CD4-positive, alpha-beta memory T cell (primary cell): Measurements from ENCODE around the gene MRPL55. TPM values are rescaled to one million over a fixed set of nuclear protein-coding genes. Genes with fewer than 3 reads are reported as not detected.

Experiments used
- CTCF ChIA-PET: fragments of 350-600 bp; sonication (Branson Sonifier 250); formaldehyde crosslinking; loops from one replicate; lab custom pipeline; 2021; ENCODE audit warnings: inconsistent platforms; ENCODE audit not compliant: partially characterized antibody; lab: Charles Lee
- POLR2A ChIA-PET: fragments of 350-600 bp; sonication (Branson Sonifier 250); formaldehyde crosslinking; loops from one replicate; lab custom pipeline; 2021; ENCODE audit not compliant: partially characterized antibody; lab: Charles Lee
- DNase-seq, 5 donors: peaks; one replicate each; pipeline versions ENCODE4 v3.0.0 to v3.0.0-alpha.2; 2020 to 2022; ENCODE audit warnings: mixed read lengths in 1 of 5
- H3K27ac ChIP-seq: one replicate; pipeline ENCODE4 v1.7.0; 2013; ENCODE audit warnings: low read depth, low read length
- H3K27me3 ChIP-seq: 2 replicates; pipeline ENCODE4 v1.7.0; 2013; ENCODE audit warnings: mild to moderate bottlenecking, low read length, moderate library complexity; ENCODE audit not compliant: insufficient read depth
- H3K36me3 ChIP-seq: 2 replicates; pipeline ENCODE4 v1.7.0; 2013; ENCODE audit warnings: mild to moderate bottlenecking, low read length, moderate library complexity; ENCODE audit not compliant: insufficient read depth
- H3K4me1 ChIP-seq: 2 replicates; pipeline ENCODE4 v1.7.0; 2013; ENCODE audit warnings: mild to moderate bottlenecking, low read length, moderate library complexity; ENCODE audit not compliant: insufficient read depth
- H3K4me3 ChIP-seq, 2 donors: one replicate each; pipeline ENCODE4 v1.7.0; 2013; ENCODE audit warnings: low read length in 2 of 2, mild to moderate bottlenecking in 1 of 2
- H3K9me3 ChIP-seq, 2 donors: one replicate each; pipeline ENCODE4 v1.7.0; 2013; ENCODE audit warnings: low read length in 2 of 2, control low read depth in 1 of 2; ENCODE audit not compliant: control insufficient read depth in 1 of 2
- H3K27ac Mint-ChIP-seq, 7 donors: one replicate each; pipeline ENCODE4 v1.8.0; 2020 to 2021; ENCODE audit warnings: mixed read lengths in 7 of 7, mild to moderate bottlenecking in 6 of 7, inconsistent platforms in 3 of 7, moderate library complexity in 3 of 7
- H3K27me3 Mint-ChIP-seq, 2 donors: one replicate each; pipeline ENCODE4 v1.8.0; 2020 to 2021; ENCODE audit warnings: mixed read lengths in 2 of 2
- H3K36me3 Mint-ChIP-seq, 2 donors: one replicate each; pipeline ENCODE4 v1.8.0; 2020 to 2021; ENCODE audit warnings: mixed read lengths in 2 of 2, inconsistent platforms in 1 of 2, mild to moderate bottlenecking in 1 of 2
- H3K4me1 Mint-ChIP-seq, 4 donors: one replicate each; pipeline ENCODE4 v1.8.0; 2020 to 2021; ENCODE audit warnings: mixed read lengths in 4 of 4, mild to moderate bottlenecking in 1 of 4
- H3K4me3 Mint-ChIP-seq, 8 donors: one replicate each; pipeline ENCODE4 v1.8.0; 2020 to 2021; ENCODE audit warnings: mixed read lengths in 8 of 8, mild to moderate bottlenecking in 7 of 8, moderate library complexity in 6 of 8, inconsistent platforms in 3 of 8
- H3K9me3 Mint-ChIP-seq, 8 donors: one replicate each; pipeline ENCODE4 v1.8.0; 2020 to 2021; ENCODE audit warnings: mixed read lengths in 8 of 8, mild to moderate bottlenecking in 5 of 8, inconsistent platforms in 3 of 8, moderate library complexity in 1 of 8
- intact Hi-C: fragments of 100-400 bp; cut with micrococcal nuclease; formaldehyde crosslinking; loops from one replicate; pipeline ENCODE4 v1.15.1; 2023
- polyA plus RNA-seq, 2 donors: library from polyadenylated mRNA; unstranded; fragments of 300-500 nt; fragmentation: Illumina TruSeq; gene quantifications; one replicate each; pipeline ENCODE4 v1.2.3, GENCODE V29; 2021
- total RNA-seq, 2 experiments: library from RNA; stranded (reverse); gene quantifications; one replicate each; pipeline ENCODE4 v1.2.3, GENCODE V29; 2021

The MRPL55 gene
- total and polyA plus RNA-seq, 4 experiments from 2014 or later, result 57.8 to 157 (median 86.5) TPM

DNA sequence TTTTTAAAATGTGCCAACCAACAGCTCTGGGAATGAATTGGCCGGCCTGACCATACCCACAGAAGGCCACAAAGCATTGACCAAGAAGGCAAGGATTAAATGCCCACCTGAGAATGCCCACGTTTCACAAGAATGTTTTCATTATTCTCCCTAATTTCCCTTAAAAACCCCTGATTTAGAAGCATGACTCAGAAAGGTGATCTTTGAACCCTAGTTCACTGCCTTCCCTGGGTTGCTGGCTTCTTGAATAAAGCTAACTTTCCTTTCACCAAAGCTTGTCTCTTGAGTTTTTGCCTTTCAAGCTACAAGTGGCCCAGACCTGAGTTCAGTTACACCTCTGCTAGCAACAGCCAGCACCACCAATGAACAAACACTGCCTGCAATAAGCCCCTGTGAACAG, 14.4 kb upstream of the MRPL55 start:
- ChIA-PET POLR2A (no interaction called here), CTCF (interaction anchor here (0.6 to 2.9 kb wide), 2 partner anchors 8 to 335 kb away, joined by 3 to 14 read pairs; no protein-coding TSS in a partner anchor)
- Mint-ChIP-seq H3K4me1 (peaks cover 0 to 4% (median 2%) of the 10 kb centered on the region in 4 donors), H3K9me3 (no peaks in the 10 kb centered on the region), H3K27ac (no peak overlapping the region), H3K27me3 (peaks cover 8 to 17% of the 10 kb centered on the region in 2 donors), H3K36me3 (no peaks in the 10 kb centered on the region), H3K4me3 (no peak overlapping the region)
- Histone ChIP-seq H3K27me3 (no peaks in the 10 kb centered on the region), H3K4me1 (no peaks in the 10 kb centered on the region), H3K27ac (no peak overlapping the region), H3K4me3 (no peak overlapping the region), H3K9me3 (no peaks in the 10 kb centered on the region), H3K36me3 (no peaks in the 10 kb centered on the region)
- intact Hi-C loops, result no loop called here
- no peak for DNase-seq

DNA sequence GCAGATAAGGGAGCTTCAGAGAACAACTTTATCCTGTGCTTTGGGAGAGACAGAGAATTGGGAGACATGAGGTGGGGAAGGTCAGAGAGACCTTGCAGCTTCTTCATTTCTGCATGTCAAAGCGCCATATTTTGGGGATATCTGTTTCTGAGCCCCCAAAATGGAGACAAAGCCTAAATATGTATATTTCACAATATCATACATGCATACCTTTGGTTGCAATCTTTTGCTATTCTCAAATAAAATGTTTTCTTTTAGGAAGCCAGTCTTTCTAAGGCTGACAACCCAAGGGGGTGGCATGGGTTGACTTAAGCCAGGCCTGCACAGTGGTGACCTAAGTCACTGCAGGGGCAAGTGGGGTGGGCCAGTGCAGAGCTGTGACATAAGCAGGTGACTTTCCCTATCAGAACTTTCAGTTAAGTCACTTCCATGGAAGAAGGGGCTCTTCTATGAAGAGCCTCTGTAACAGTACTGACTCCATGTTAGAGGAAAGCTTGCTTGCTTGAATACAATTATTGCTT, 13.9 kb upstream of the MRPL55 start:
- no peaks in the 10 kb centered on the region for H3K36me3 ChIP-seq
- ChIA-PET POLR2A (no interaction called here), CTCF (interaction anchor here (2.9 kb wide), 1 partner anchor 9 kb away, joined by 14 read pairs; no protein-coding TSS in a partner anchor)
- Mint-ChIP-seq H3K27ac (peak overlapping the region in 1 of 7 donors; percentile 22), H3K4me1 (peaks cover 0 to 4% (median 2%) of the 10 kb centered on the region in 4 donors), H3K4me3 (no peak overlapping the region), H3K27me3 (peaks cover 4 to 17% of the 10 kb centered on the region in 2 donors), H3K36me3 (no peaks in the 10 kb centered on the region), H3K9me3 (peaks cover 0 to under 1% (median 0%) of the 10 kb centered on the region in 8 donors)
- H3K27me3 ChIP-seq, result no peaks in the 10 kb centered on the region
- intact Hi-C loops, result no loop called here
- H3K4me1 ChIP-seq, result no peaks in the 10 kb centered on the region
- H3K4me3 ChIP-seq, result no peak overlapping the region
- no peak overlapping the region for H3K27ac ChIP-seq
- no peak for DNase-seq
- no peaks in the 10 kb centered on the region for H3K9me3 ChIP-seq

DNA sequence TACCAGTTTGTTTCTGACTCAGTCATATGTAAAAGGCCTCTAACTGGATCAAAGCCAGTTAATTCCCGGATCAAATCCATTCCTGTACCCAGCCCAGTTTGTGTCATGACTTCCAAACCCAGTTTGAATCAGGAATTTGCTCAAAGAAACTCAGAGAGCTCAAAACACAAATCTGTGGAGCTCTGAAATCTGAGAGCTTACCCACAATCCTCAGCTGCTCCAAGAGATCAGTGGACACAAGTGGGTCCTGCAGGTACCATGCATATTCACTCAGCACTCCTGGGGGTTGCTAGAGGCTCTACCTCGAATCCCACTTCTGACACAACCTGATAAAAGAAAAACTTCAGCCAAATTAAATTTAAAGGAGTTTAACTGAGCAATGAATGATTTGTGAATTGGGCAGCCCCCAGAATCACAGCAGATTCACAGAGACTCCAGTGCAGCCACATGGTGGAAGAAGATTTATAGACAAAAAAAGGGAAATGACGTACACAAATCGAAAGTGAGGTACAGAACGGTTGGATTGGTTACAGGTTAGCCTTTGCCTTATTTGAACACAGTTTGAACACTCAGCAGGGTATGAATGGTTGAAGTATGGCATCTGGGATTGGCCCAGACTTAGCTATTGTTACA, 11.9 kb upstream of the MRPL55 start:
- CTCF ChIA-PET, result interaction anchor here (2.9 kb wide), 1 partner anchor 11 kb away, joined by 14 read pairs; no protein-coding TSS in a partner anchor
- intact Hi-C loops, result no loop called here
- Histone ChIP-seq H3K4me3 (no peak overlapping the region), H3K4me1 (no peaks in the 10 kb centered on the region), H3K27me3 (no peaks in the 10 kb centered on the region), H3K36me3 (no peaks in the 10 kb centered on the region), H3K27ac (no peak overlapping the region), H3K9me3 (no peaks in the 10 kb centered on the region)
- H3K27ac Mint-ChIP-seq, result peak overlapping the region in 3 of 7 donors; percentile 10 to 85 (median 37)
- no peaks in the 10 kb centered on the region for H3K36me3 Mint-ChIP-seq
- H3K27me3 Mint-ChIP-seq, result peaks cover 3 to 13% of the 10 kb centered on the region in 2 donors
- H3K4me3 Mint-ChIP-seq, result no peak overlapping the region
- H3K9me3 Mint-ChIP-seq, result peaks cover 0 to 2% (median 0%) of the 10 kb centered on the region in 8 donors
- POLR2A ChIA-PET, result interaction anchor here (0.9 kb wide), 1 partner anchor 11 kb away, joined by 3 read pairs; no protein-coding TSS in a partner anchor
- no peak for DNase-seq
- peaks cover 0 to 4% (median 2%) of the 10 kb centered on the region in 4 donors for H3K4me1 Mint-ChIP-seq

DNA sequence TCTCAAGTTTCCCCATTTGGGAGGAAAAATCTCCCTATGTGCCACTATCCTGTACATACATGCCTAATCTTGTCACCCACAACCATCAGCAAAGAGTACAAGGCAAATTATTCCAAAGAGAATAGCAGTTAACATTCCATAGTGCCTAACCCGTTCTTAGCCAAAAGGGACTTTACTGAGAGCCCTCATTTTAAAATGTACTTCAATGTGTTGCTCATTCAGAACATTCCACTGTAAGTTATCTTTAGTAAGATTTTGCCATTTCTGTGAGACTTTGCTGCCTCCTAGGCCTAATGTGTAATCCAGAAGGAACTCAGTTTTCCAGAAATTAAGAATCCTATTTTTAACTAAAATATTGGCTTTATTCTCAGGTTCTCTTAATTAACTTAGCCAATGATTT, 11.3 kb upstream of the MRPL55 start:
- peaks cover 0 to 2% (median 0%) of the 10 kb centered on the region in 8 donors for H3K9me3 Mint-ChIP-seq
- CTCF ChIA-PET, result no interaction called here
- no peak overlapping the region for H3K4me3 Mint-ChIP-seq
- POLR2A ChIA-PET, result interaction anchor here (0.9 kb wide), 1 partner anchor 11 kb away, joined by 3 read pairs; no protein-coding TSS in a partner anchor
- no peaks in the 10 kb centered on the region for H3K9me3 ChIP-seq
- no peak overlapping the region for H3K27ac ChIP-seq
- no peak for DNase-seq
- no peaks in the 10 kb centered on the region for H3K4me1 ChIP-seq
- H3K36me3 Mint-ChIP-seq, result no peaks in the 10 kb centered on the region
- no peaks in the 10 kb centered on the region for H3K27me3 ChIP-seq
- no peak overlapping the region for H3K4me3 ChIP-seq
- no peaks in the 10 kb centered on the region for H3K36me3 ChIP-seq
- H3K27ac Mint-ChIP-seq, result peak overlapping the region in 1 of 7 donors; percentile 37
- peaks cover 0 to 4% (median 1%) of the 10 kb centered on the region in 4 donors for H3K4me1 Mint-ChIP-seq
- H3K27me3 Mint-ChIP-seq, result peaks cover 3 to 13% of the 10 kb centered on the region in 2 donors
- intact Hi-C loops, result no loop called here

DNA sequence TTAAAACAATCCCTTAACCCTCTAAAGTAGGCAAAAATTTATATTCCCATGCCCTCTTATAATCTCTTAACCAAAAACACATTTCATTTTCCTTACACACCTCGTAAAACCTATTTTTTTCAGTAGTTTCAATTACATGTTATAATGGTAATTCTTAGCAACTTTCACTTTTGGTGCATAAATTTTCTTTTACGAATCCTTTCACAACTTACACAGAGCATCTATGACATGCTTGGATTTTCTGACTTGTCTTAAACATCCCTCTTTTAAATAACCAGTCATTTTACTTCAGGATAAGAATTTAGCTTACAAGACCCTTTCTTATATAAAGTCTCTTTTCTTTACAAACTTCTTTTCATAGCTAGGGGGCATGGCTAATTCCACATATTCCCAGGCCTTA, 8.9 kb upstream of the MRPL55 start:
- no peaks in the 10 kb centered on the region for H3K9me3 ChIP-seq
- peaks cover 0 to 2% (median 0%) of the 10 kb centered on the region in 8 donors for H3K9me3 Mint-ChIP-seq
- H3K36me3 ChIP-seq, result no peaks in the 10 kb centered on the region
- H3K4me1 Mint-ChIP-seq, result peaks cover 0 to 4% (median under 1%) of the 10 kb centered on the region in 4 donors
- no peak overlapping the region for H3K27ac Mint-ChIP-seq
- POLR2A ChIA-PET, result no interaction called here
- H3K27me3 Mint-ChIP-seq, result peaks cover 3 to 5% of the 10 kb centered on the region in 2 donors
- H3K4me3 ChIP-seq, result no peak overlapping the region
- no peak overlapping the region for H3K27ac ChIP-seq
- CTCF ChIA-PET, result interaction anchor here (1.8 kb wide), 1 partner anchor 13 kb away, joined by 7 read pairs; no protein-coding TSS in a partner anchor
- no peaks in the 10 kb centered on the region for H3K27me3 ChIP-seq
- DNase-seq, result no peak
- no peaks in the 10 kb centered on the region for H3K4me1 ChIP-seq
- no peaks in the 10 kb centered on the region for H3K36me3 Mint-ChIP-seq
- no peak overlapping the region for H3K4me3 Mint-ChIP-seq
- intact Hi-C loops, result no loop called here

DNA sequence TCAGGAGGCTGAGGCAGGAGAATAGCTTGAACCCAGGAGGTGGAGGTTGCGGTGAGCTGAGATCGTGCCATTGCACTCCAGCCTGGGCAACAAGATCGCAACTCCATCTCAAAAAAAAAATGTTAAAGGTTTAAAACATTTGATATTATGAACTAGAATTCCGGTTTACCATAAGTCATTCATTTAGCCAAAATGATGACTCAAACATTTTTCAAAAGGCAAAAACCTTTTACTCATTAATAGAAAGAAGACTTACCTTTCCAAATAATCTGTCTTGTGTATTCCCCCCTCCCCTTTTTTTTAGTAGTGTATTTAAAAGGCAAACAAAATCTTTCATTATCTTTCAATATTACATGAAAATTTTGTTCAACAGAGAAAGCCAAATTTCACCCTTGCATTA, 8.2 kb upstream of the MRPL55 start:
- intact Hi-C loops, result no loop called here
- POLR2A ChIA-PET, result no interaction called here
- peaks cover 0 to 4% (median under 1%) of the 10 kb centered on the region in 4 donors for H3K4me1 Mint-ChIP-seq

DNA sequence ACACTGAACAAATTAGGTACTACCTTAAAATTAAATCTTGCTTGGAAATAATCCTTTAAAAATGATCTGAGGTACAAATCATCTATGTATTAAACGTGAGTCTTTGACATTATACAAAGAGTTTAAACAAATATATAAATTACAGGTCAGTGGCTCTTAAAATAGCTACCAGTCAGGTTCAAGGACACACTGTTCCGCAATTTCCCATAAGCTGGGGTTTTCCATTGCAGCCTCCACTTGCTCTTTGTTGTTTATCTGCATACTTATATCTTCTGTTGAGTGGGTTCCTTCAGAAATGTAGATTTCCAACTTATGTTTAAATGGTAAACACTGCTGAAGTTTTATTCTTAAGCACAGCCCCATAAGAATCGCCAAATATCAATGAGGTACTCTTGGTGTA, 5.7 kb upstream of the MRPL55 start:
- Histone ChIP-seq H3K4me3 (no peak overlapping the region), H3K36me3 (no peaks in the 10 kb centered on the region), H3K9me3 (no peaks in the 10 kb centered on the region), H3K27me3 (no peaks in the 10 kb centered on the region), H3K27ac (no peak overlapping the region), H3K4me1 (peaks cover 5% of the 10 kb centered on the region)
- POLR2A ChIA-PET, result interaction anchor here (1.1 kb wide), 1 partner anchor 51 kb away, joined by 4 read pairs; the partner anchor contains the start of gene IBA57
- H3K27ac Mint-ChIP-seq, result no peak overlapping the region
- no peaks in the 10 kb centered on the region for H3K36me3 Mint-ChIP-seq
- CTCF ChIA-PET, result interaction anchor here (1.4 kb wide), 1 partner anchor 16 kb away, joined by 4 read pairs; no protein-coding TSS in a partner anchor
- DNase-seq, result no peak
- intact Hi-C loops, result no loop called here
- no peaks in the 10 kb centered on the region for H3K27me3 Mint-ChIP-seq
- no peak overlapping the region for H3K4me3 Mint-ChIP-seq
- H3K4me1 Mint-ChIP-seq, result peaks cover 1 to 5% (median 4%) of the 10 kb centered on the region in 4 donors
- H3K9me3 Mint-ChIP-seq, result peaks cover 0 to 2% (median 0%) of the 10 kb centered on the region in 8 donors

More for the DNA sequence above, 8.2 kb upstream of the MRPL55 start:
- no peak overlapping the region for H3K27ac Mint-ChIP-seq
- Histone ChIP-seq H3K36me3 (no peaks in the 10 kb centered on the region), H3K4me3 (no peak overlapping the region), H3K4me1 (no peaks in the 10 kb centered on the region), H3K27ac (no peak overlapping the region), H3K27me3 (no peaks in the 10 kb centered on the region), H3K9me3 (no peaks in the 10 kb centered on the region)
- peaks cover 0 to 2% (median 0%) of the 10 kb centered on the region in 8 donors for H3K9me3 Mint-ChIP-seq
- CTCF ChIA-PET, result no interaction called here
- no peaks in the 10 kb centered on the region for H3K36me3 Mint-ChIP-seq
- H3K4me3 Mint-ChIP-seq, result no peak overlapping the region
- DNase-seq, result no peak
- peaks cover under 1% of the 10 kb centered on the region in 2 donors for H3K27me3 Mint-ChIP-seq
